ENCODE data around the gene ATP6V1E1.

DNA sequence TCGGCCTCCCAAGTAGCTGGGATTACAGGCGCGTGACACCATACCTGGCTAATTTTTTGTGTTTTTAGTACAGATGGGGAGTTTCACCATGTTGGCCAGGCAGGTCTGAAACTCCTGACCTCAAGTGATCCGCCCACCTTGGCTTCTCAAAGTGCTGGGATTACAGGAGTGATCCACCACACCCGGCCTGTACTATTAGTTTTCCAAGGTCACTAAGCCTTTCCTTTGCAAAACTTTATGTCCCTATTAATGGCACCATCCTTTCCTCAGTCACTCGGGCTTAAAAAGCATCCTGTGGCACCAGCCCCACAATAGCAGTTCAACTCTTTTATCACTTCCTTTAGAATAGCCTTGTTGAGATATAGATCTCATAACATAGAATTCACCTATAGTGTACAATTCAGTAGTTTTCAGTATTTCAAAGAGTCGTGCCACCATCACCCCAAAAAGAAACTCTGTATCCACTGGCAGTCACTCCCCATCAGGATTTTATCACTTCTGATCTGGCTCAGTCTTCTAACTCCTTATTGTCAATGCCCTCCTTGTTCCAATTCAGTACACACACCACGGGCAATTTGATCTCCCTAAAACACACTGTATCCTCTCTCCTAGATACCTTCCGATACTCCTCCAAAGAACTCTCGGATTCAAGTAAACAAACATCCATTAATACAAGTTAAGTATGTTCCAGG is 9.1 kb upstream of the ATP6V1E1 start:
- TF ChIP-seq HCFC1 (IDR thresholded peaks at IDR 0.05; ENCODE audit: low read length) (no peak), CEBPB (IDR thresholded peaks at IDR 0.05; ENCODE audit: borderline replicate concordance in 1 of 2, low read depth in 2 of 2, low read length in 2 of 2) (no peak), EZH2 (IDR thresholded peaks at IDR 0.05; ENCODE audit: borderline replicate concordance, control insufficient read depth, low read depth, low read length) (no peak), SMARCA5 (IDR thresholded peaks at IDR 0.05) (no peak), RAD21 (IDR thresholded peaks at IDR 0.05; ENCODE audit: insufficient read depth, low read depth, low read length) (no peak), ZZZ3 (IDR thresholded peaks at IDR 0.05; ENCODE audit: control insufficient read depth, insufficient read length, low read depth) (no peak), POLR2A (IDR thresholded peaks at IDR 0.05; ENCODE audit: low read depth, low read length) (no peak), SREBF2 (IDR thresholded peaks at IDR 0.05; ENCODE audit: low read length) (no peak)
- TF ChIP-seq, protein P1, sequence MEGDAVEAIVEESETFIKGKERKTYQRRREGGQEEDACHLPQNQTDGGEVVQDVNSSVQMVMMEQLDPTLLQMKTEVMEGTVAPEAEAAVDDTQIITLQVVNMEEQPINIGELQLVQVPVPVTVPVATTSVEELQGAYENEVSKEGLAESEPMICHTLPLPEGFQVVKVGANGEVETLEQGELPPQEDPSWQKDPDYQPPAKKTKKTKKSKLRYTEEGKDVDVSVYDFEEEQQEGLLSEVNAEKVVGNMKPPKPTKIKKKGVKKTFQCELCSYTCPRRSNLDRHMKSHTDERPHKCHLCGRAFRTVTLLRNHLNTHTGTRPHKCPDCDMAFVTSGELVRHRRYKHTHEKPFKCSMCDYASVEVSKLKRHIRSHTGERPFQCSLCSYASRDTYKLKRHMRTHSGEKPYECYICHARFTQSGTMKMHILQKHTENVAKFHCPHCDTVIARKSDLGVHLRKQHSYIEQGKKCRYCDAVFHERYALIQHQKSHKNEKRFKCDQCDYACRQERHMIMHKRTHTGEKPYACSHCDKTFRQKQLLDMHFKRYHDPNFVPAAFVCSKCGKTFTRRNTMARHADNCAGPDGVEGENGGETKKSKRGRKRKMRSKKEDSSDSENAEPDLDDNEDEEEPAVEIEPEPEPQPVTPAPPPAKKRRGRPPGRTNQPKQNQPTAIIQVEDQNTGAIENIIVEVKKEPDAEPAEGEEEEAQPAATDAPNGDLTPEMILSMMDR (IDR thresholded peaks at IDR 0.05 in 2 of 3, conservative IDR thresholded peaks at IDR 0.05 in 1 of 3; ENCODE audit: control insufficient read depth in 2 of 3, extremely low read depth in 1 of 3, insufficient read depth in 1 of 3, low read depth in 3 of 3, low read length in 3 of 3) = no peak
- TF ChIP-seq, protein P2, sequence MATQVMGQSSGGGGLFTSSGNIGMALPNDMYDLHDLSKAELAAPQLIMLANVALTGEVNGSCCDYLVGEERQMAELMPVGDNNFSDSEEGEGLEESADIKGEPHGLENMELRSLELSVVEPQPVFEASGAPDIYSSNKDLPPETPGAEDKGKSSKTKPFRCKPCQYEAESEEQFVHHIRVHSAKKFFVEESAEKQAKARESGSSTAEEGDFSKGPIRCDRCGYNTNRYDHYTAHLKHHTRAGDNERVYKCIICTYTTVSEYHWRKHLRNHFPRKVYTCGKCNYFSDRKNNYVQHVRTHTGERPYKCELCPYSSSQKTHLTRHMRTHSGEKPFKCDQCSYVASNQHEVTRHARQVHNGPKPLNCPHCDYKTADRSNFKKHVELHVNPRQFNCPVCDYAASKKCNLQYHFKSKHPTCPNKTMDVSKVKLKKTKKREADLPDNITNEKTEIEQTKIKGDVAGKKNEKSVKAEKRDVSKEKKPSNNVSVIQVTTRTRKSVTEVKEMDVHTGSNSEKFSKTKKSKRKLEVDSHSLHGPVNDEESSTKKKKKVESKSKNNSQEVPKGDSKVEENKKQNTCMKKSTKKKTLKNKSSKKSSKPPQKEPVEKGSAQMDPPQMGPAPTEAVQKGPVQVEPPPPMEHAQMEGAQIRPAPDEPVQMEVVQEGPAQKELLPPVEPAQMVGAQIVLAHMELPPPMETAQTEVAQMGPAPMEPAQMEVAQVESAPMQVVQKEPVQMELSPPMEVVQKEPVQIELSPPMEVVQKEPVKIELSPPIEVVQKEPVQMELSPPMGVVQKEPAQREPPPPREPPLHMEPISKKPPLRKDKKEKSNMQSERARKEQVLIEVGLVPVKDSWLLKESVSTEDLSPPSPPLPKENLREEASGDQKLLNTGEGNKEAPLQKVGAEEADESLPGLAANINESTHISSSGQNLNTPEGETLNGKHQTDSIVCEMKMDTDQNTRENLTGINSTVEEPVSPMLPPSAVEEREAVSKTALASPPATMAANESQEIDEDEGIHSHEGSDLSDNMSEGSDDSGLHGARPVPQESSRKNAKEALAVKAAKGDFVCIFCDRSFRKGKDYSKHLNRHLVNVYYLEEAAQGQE (IDR thresholded peaks at IDR 0.05; ENCODE audit: low read depth, low read length) = no peak
- TF ChIP-seq, protein P3, sequence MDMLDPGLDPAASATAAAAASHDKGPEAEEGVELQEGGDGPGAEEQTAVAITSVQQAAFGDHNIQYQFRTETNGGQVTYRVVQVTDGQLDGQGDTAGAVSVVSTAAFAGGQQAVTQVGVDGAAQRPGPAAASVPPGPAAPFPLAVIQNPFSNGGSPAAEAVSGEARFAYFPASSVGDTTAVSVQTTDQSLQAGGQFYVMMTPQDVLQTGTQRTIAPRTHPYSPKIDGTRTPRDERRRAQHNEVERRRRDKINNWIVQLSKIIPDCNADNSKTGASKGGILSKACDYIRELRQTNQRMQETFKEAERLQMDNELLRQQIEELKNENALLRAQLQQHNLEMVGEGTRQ (IDR thresholded peaks at IDR 0.05; ENCODE audit: borderline replicate concordance, low read depth, low read length) = no peak
- TF ChIP-seq, protein P4, sequence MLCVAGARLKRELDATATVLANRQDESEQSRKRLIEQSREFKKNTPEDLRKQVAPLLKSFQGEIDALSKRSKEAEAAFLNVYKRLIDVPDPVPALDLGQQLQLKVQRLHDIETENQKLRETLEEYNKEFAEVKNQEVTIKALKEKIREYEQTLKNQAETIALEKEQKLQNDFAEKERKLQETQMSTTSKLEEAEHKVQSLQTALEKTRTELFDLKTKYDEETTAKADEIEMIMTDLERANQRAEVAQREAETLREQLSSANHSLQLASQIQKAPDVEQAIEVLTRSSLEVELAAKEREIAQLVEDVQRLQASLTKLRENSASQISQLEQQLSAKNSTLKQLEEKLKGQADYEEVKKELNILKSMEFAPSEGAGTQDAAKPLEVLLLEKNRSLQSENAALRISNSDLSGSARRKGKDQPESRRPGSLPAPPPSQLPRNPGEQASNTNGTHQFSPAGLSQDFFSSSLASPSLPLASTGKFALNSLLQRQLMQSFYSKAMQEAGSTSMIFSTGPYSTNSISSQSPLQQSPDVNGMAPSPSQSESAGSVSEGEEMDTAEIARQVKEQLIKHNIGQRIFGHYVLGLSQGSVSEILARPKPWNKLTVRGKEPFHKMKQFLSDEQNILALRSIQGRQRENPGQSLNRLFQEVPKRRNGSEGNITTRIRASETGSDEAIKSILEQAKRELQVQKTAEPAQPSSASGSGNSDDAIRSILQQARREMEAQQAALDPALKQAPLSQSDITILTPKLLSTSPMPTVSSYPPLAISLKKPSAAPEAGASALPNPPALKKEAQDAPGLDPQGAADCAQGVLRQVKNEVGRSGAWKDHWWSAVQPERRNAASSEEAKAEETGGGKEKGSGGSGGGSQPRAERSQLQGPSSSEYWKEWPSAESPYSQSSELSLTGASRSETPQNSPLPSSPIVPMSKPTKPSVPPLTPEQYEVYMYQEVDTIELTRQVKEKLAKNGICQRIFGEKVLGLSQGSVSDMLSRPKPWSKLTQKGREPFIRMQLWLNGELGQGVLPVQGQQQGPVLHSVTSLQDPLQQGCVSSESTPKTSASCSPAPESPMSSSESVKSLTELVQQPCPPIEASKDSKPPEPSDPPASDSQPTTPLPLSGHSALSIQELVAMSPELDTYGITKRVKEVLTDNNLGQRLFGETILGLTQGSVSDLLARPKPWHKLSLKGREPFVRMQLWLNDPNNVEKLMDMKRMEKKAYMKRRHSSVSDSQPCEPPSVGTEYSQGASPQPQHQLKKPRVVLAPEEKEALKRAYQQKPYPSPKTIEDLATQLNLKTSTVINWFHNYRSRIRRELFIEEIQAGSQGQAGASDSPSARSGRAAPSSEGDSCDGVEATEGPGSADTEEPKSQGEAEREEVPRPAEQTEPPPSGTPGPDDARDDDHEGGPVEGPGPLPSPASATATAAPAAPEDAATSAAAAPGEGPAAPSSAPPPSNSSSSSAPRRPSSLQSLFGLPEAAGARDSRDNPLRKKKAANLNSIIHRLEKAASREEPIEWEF (IDR thresholded peaks at IDR 0.05; ENCODE audit: insufficient replicate concordance, low read depth, low read length) = no peak
- TF ChIP-seq, protein P5, sequence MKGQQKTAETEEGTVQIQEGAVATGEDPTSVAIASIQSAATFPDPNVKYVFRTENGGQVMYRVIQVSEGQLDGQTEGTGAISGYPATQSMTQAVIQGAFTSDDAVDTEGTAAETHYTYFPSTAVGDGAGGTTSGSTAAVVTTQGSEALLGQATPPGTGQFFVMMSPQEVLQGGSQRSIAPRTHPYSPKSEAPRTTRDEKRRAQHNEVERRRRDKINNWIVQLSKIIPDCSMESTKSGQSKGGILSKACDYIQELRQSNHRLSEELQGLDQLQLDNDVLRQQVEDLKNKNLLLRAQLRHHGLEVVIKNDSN (IDR thresholded peaks at IDR 0.05; ENCODE audit: borderline replicate concordance, extremely low read length, insufficient read depth, low read depth, low read length) = no peak

All from GM12878 (cell line).